ENCODE data around the gene ZSWIM5.

DNA sequence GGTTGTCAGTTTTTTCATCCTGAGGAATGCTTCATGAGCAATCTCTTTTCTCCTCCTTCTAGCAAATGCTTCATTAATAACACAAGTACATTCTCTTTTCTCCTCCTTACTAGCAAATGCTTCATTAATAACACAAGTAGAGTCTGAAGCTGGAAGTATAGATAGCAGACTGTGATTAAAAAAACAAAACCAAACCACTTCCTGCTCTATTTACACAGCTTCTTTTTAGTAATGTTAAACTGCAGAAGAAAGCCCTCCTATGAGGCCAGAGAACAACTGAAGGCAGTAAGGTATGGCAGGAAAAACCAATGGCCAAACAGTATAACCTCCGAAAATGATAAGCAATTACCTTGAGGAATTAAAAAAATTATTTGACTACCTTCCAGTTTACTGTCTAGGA, 90.1 kb downstream of the ZSWIM5 start:
- no peak for TF ChIP-seq NFIC (IDR thresholded peaks at IDR 0.05)
- TF ChIP-seq EZH2 (IDR thresholded peaks at IDR 0.05; ENCODE audit: borderline replicate concordance, low read depth, low read length) = no peak
- no peak for TF ChIP-seq LEF1 (IDR thresholded peaks at IDR 0.05)
